GM19463 (cell line): Measurements from ENCODE around the gene MMP11.

Experiments
- ATAC-seq: cut with Tn5 transposase; IDR thresholded peaks from one replicate; pipeline ENCODE4 v1.9.1; 2021; ENCODE audit warnings: mild to moderate bottlenecking, moderate library complexity; ENCODE audit not compliant: unreplicated experiment

The MMP11 gene

DNA sequence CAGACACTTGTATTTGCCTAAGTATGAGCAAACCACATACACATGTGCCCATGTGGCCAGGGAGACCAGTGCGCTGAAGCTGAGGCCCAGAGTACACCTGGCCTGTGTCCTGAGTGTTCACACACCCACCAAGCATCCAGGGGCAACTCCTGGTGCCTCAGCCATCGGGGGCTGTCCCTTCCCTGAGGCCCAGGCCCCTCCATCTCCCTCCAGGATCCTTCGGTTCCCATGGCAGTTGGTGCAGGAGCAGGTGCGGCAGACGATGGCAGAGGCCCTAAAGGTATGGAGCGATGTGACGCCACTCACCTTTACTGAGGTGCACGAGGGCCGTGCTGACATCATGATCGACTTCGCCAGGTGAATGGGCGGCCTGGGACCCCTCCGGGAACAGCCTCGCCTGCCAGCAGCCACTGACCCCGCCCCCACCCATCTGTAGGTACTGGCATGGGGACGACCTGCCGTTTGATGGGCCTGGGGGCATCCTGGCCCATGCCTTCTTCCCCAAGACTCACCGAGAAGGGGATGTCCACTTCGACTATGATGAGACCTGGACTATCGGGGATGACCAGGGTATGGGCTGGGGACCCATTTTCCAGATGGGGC lies 7.6 kb downstream of the MMP11 start:
- ATAC-seq: no peak

DNA sequence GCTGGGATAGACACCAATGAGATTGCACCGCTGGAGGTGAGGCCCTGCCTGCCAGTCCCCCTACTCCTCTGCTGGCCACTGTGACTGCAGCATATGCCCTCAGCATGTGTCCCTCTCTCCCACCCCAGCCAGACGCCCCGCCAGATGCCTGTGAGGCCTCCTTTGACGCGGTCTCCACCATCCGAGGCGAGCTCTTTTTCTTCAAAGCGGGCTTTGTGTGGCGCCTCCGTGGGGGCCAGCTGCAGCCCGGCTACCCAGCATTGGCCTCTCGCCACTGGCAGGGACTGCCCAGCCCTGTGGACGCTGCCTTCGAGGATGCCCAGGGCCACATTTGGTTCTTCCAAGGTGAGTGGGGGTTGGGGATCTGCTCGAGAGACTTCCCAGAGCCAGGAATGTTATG lies 8.4 kb downstream of the MMP11 start:
- ATAC-seq: no peak

DNA sequence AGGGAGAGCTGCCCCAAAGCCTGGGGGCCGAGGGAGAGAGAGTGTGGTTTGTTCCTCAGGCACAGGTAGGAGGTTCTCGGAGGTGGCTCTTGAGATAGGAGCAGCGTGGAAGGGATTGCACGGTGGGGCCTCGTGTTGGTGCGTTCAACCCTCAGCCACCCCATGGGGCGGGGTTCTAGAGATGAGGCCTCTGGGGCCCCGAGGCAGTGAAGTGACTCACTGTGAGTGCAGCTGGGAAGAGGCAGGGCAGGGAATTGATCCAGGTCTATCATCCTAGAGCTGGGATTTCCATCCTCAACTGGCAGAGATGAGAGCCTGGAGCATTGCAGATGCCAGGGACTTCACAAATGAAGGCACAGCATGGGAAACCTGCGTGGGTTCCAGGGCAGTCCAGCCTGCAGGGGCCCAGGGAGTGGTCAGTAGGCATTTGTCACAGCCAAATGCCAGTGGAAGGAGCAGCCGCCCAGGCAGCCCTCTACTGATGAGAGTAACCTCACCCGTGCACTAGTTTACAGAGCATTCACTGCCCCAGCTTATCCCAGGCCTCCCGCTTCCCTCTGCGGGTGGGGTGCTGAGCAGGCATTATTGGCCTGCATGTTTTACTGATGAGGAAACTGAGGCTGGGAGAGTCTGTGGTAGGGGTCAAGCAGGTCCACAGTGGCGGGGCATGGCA lies 9.0 kb downstream of the MMP11 start:
- no peak for ATAC-seq

- ATAC-seq: no peak
Observed at GRCh38 chr22:23782252-23782651, 9.6 kb downstream of the MMP11 start.

- no peak for ATAC-seq
Observed at GRCh38 chr22:23782703-23783102, 10.1 kb downstream of the MMP11 start.

DNA sequence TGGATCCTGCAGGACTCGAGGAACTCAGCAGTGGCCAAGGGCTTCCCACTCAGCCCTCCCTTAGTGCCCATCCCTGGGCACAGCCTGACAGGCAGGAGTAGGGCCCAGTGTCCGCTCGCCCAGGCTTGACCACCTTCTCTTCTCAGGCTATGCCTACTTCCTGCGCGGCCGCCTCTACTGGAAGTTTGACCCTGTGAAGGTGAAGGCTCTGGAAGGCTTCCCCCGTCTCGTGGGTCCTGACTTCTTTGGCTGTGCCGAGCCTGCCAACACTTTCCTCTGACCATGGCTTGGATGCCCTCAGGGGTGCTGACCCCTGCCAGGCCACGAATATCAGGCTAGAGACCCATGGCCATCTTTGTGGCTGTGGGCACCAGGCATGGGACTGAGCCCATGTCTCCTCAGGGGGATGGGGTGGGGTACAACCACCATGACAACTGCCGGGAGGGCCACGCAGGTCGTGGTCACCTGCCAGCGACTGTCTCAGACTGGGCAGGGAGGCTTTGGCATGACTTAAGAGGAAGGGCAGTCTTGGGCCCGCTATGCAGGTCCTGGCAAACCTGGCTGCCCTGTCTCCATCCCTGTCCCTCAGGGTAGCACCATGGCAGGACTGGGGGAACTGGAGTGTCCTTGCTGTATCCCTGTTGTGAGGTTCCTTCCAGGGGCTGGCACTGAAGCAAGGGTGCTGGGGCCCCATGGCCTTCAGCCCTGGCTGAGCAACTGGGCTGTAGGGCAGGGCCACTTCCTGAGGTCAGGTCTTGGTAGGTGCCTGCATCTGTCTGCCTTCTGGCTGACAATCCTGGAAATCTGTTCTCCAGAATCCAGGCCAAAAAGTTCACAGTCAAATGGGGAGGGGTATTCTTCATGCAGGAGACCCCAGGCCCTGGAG lies 10.9 kb downstream of the MMP11 start:
- ATAC-seq: no peak

- no peak for ATAC-seq
Observed at GRCh38 chr22:23784215-23784732, 11.6 kb downstream of the MMP11 start.

GRCh38 chr22:23786261-23786710 lies 13.6 kb downstream of the MMP11 start:
- no peak for ATAC-seq

GRCh38 chr22:23786752-23787599 lies 14.3 kb downstream of the MMP11 start, which contains the start of gene SMARCB1:
SMARCB1 (plus strand) TSS chr22:23786966; CDS start chr22:23787170, 204 bp downstream.
- ATAC-seq: peak; percentile 78

DNA sequence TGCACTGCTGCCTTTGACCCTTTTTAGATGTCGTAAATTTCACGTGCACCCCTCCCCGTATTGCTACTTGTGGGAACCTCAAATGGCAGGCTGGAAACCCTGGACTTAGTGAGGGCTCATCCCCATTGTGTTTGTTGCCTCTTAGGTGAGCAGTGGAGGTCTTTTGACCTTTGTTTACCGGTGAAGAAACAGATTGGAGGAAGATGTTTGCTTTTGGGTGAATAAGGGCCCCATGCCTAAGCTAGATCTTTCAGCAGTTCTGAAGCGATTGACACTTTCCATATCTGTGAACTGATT lies 14.9 kb downstream of the MMP11 start:
- no peak for ATAC-seq

GRCh38 chr22:23787910-23788309 lies 15.3 kb downstream of the MMP11 start:
- no peak for ATAC-seq

- no peak for ATAC-seq
Observed at GRCh38 chr22:23789121-23789520, 16.5 kb downstream of the MMP11 start.

GRCh38 chr22:23789638-23790037 lies 17.0 kb downstream of the MMP11 start:
- no peak for ATAC-seq

DNA sequence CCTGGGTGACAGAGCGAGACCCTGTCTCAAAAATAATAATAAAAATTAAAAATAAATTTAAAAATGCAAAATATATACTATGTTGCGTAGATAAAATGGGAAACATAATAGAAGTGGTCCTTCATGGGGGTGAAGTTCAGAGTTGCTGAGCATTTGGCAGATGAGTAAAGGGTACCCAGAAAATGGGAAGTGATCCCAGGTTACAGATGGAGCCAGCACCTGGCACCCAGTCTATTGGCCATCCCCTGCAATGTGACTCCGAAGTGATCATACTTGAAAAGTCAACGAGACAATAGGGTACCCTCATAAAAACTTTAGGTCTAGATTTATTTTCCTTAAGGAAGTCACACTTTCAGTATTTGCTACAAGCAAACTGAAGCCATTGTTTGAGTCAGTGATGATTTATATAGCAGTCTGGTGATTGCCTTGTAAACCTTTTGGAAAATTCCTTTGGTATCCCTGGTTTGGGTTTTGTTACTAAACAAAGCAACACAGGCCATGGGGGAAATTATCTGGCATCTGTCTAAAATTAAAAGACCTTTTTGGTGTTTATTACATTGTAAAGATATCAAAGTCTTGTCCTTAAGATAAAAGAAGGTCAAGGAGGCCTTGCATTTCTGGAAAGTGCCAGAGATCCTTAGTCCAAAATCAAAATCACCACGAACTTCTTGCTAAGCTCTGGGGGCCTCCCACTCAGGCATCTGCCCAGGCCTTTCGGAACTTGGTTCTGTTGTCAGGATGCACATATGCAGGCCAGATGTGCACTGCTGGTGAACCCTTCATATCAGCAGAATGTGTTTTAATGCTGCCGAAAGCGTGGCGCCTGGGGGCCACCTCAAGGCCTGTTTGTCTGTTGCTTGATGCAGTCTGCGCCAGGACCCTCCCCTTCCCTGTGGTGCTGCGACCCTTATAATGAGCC lies 18.4 kb downstream of the MMP11 start:
- ATAC-seq: no peak

GRCh38 chr22:23791738-23792645 lies 19.3 kb downstream of the MMP11 start:
- no peak for ATAC-seq

DNA sequence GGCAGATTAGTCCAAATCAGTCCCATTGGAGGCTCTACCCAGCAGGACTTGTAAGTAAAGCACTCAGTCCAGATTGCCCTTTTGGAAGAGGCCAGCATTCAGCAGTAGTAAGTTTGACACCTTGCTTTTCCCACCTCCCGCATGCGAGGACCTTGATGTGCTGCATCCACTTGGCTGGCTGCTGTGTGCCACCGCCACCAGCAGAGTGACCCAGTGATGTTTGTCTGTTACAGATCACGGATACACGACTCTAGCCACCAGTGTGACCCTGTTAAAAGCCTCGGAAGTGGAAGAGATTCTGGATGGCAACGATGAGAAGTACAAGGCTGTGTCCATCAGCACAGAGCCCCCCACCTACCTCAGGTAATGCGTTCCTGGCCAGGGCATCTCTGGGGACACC lies 20.7 kb downstream of the MMP11 start:
- ATAC-seq: no peak

DNA sequence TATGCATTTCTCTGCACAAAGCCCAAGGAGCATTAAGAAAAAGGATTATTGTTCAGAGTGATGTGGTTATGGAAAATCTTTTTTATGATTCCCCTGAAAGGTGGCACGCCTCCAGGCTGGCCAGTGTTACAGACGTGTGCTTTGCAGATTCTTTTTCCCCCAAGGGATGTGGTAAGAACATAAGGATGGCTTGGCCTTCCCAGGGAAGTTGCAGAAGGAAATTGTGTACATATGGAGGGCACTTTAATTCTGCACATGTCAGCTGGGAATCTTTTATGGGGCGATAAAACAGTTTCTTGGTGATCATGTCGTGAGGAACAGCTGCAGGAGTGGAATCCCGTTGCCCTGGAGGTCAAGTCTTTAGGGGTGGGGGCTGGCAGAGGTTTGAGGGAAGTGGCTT lies 23.8 kb downstream of the MMP11 start:
- no peak for ATAC-seq
